K562 (cell line): Measurements from ENCODE around the gene IP6K3. TPM values are rescaled to one million over a fixed set of nuclear protein-coding genes. Genes with fewer than 3 reads are reported as not detected.
A peak's percentile ranks its signal among the peaks of the same experiment; 100 is the strongest.

ENCODE experiments used
- ATAC-seq: fragments of 200-7000 bp; cut with Tn5 transposase; 3 replicates; pipeline ENCODE4 v1.9.1; 2020; ENCODE audit warnings: moderate library complexity
- BruUV-seq: library from RNA; stranded (reverse); fragments of 400-500 nt; replicated peaks from 2 replicates; lab custom pipeline; 2021; lab: Mats Ljungman, UMichigan
- CTCF ChIA-PET: fragments of 300-600 bp; formaldehyde crosslinking; extraction: SDS; loops from one replicate; lab custom pipeline; 2021; ENCODE audit warnings: low intra/inter-chr PET ratio; lab: Yijun Ruan, JAX
- POLR2A ChIA-PET: fragments of 300-600, 350-650 bp; sonication (Branson Sonifier 250); formaldehyde crosslinking; extraction: SDS; loops from one replicate; lab custom pipeline; 2021; ENCODE audit warnings: antibody characterized with exemption, inconsistent platforms; lab: Yijun Ruan, JAX
- DNase-seq, 4 experiments: peaks; one replicate each; pipeline versions ENCODE4 v3.0.0 to v3.0.0-alpha.2; 2011 to 2018; ENCODE audit warnings: low spot score in 3 of 4, mixed read lengths in 3 of 4; ENCODE audit errors: extremely low read depth in 1 of 4
- FAIRE-seq: peaks from 2 replicates; lab custom pipeline; 2011; peaks lifted over from hg19 to GRCh38; lab: Jason Lieb, UNC
- H2AFZ ChIP-seq: 2 replicates; pipeline ENCODE4 v1.6.0; 2011; ENCODE audit warnings: low read depth, low read length, control low read depth, inconsistent platforms
- H3K27ac ChIP-seq: fragments of 200-600 bp; 3 replicates; pipeline ENCODE4 v1.8.0; 2011; ENCODE audit warnings: low read depth, mild to moderate bottlenecking, control low read depth, inconsistent platforms, low read length, moderate library complexity, mixed read lengths; ENCODE audit errors: extremely low read depth
- H3K27me3 ChIP-seq, 2 experiments: fragments of 300-600 bp in 1 of 2; 2 replicates in 1 of 2; 3 replicates in 1 of 2; pipeline versions ENCODE4 v1.6.0 to v1.8.0; 2011; ENCODE audit warnings: inconsistent platforms in 2 of 2, low read length in 2 of 2, mild to moderate bottlenecking in 1 of 2, mixed read lengths in 1 of 2, moderate library complexity in 1 of 2; ENCODE audit not compliant: control insufficient read depth in 2 of 2, insufficient read depth in 2 of 2
- H3K36me3 ChIP-seq: fragments of 300-600 bp; 3 replicates; pipeline ENCODE4 v1.8.0; 2011; ENCODE audit warnings: mild to moderate bottlenecking, low read length, inconsistent platforms; ENCODE audit not compliant: control insufficient read depth, insufficient read depth
- H3K4me1 ChIP-seq, 2 experiments: fragments of 200-600 bp in 1 of 2; replicated peaks in 1 of 2; 2 replicates in 1 of 2; 3 replicates in 1 of 2; pipeline versions ENCODE4 v1.5.1 to v1.8.0; 2011; ENCODE audit warnings: inconsistent platforms in 2 of 2, low read length in 2 of 2, mild to moderate bottlenecking in 1 of 2, mixed read lengths in 1 of 2, moderate library complexity in 1 of 2; ENCODE audit not compliant: control insufficient read depth in 2 of 2, insufficient read depth in 2 of 2
- H3K4me2 ChIP-seq: 2 replicates; pipeline ENCODE4 v1.6.1; 2011; ENCODE audit warnings: low read length, control low read depth, inconsistent platforms, mixed read lengths; ENCODE audit not compliant: insufficient read depth
- H3K4me3 ChIP-seq: fragments of 200-600 bp; sonication (generic), shearing (Covaris generic); 2 replicates; pipeline ENCODE4 v1.5.1; 2016; ENCODE audit warnings: control low read depth, inconsistent platforms
- H3K79me2 ChIP-seq: fragments of 200-600 bp; 3 replicates; pipeline ENCODE4 v1.8.0; 2011; ENCODE audit warnings: low read length, inconsistent platforms; ENCODE audit not compliant: control insufficient read depth, insufficient read depth
- H3K9ac ChIP-seq, 2 experiments: 2 replicates each; pipeline versions ENCODE4 v1.6.0 to v1.6.1; 2011; ENCODE audit warnings: low read depth in 2 of 2, low read length in 2 of 2, control low read depth in 1 of 2, inconsistent platforms in 1 of 2, mild to moderate bottlenecking in 1 of 2, mixed read lengths in 1 of 2; ENCODE audit not compliant: insufficient read depth in 1 of 2
- H3K9me1 ChIP-seq: one replicate; pipeline ENCODE4 v1.6.0; 2011; ENCODE audit warnings: inconsistent platforms, mild to moderate bottlenecking, low read length, moderate library complexity; ENCODE audit not compliant: control insufficient read depth, insufficient read depth
- H3K9me3 ChIP-seq: replicated peaks from 2 replicates; pipeline ENCODE4 v1.5.1; 2011; ENCODE audit warnings: low read depth, low read length, inconsistent platforms; ENCODE audit not compliant: control insufficient read depth, insufficient read depth
- H4K20me1 ChIP-seq: replicated peaks from 2 replicates; pipeline ENCODE4 v1.6.1; 2011; ENCODE audit warnings: low read length, inconsistent platforms, mixed read lengths; ENCODE audit not compliant: control insufficient read depth, insufficient read depth
- ESRRB ChIP-seq: fragments of 250-450 bp; sonication (Bioruptor Pico); IDR thresholded peaks from 2 replicates; pipeline ENCODE4 v1.5.0; 2020; ENCODE audit warnings: mild to moderate bottlenecking, moderate library complexity, borderline replicate concordance
- POLR2AphosphoS2 ChIP-seq: IDR thresholded peaks from 2 replicates; pipeline ENCODE4 v1.6.1; 2012; ENCODE audit warnings: low read length, improper control_type of control experiment
- RUNX1 ChIP-seq: sonication (generic); IDR thresholded peaks from 2 replicates; pipeline ENCODE4 v1.6.1; 2016; ENCODE audit warnings: antibody characterized with exemption, low read depth
- ZFP36 ChIP-seq: fragments of 150-350 bp; IDR thresholded peaks from 2 replicates; pipeline ENCODE4 v1.6.1; 2018; ENCODE audit warnings: low read length, low read depth; ENCODE audit not compliant: partially characterized antibody
- WGBS: fragments of 100-300 bp; shearing (Covaris generic); methylation state at CpG from one replicate; pipeline ENCODE4 v1.1.6; 2016; ENCODE audit warnings: low coverage, mixed read lengths; ENCODE audit not compliant: insufficient coverage; ENCODE audit errors: missing lambda C conversion rate; 5-methylcytosine and 5-hydroxymethylcytosine counted together
- in situ Hi-C: fragments of 300-500 bp; cut with MboI; formaldehyde crosslinking; loops from 4 replicates; pipeline ENCODE4 v1.15.0; 2018; ENCODE audit warnings: inconsistent platforms, mixed read lengths
- intact Hi-C: fragments of 100-400 bp; cut with micrococcal nuclease; formaldehyde crosslinking; loops from 2 replicates; pipeline ENCODE4 v1.14.2; 2022
- polyA plus RNA-seq, 8 experiments: library from polyadenylated mRNA; depleted of rRNA in 4 of 8; stranded (reverse) in 5 of 8; unstranded in 3 of 8; fragments of >200 nt; fragmentation: Nextera tagmentation in 2 of 8; fragmentation: Illumina TruSeq in 1 of 8; extraction: Ambion mirVana in 2 of 8; extraction: Trizol in 1 of 8; gene quantifications; 2 replicates each; pipeline versions ENCODE4 v1.2.1 to v1.2.3, GENCODE V29; 2011 to 2014; ENCODE audit warnings: inconsistent platforms in 1 of 8, missing spikeins in 1 of 8
- total RNA-seq, 7 experiments: library from RNA; depleted of rRNA in 6 of 7; stranded (reverse); fragments of >200 nt in 6 of 7; fragmentation: Illumina TruSeq in 2 of 7; extraction: Trizol in 2 of 7; gene quantifications; 2 replicates each; pipeline versions ENCODE4 v1.2.1 to v1.2.3, GENCODE V29; 2011 to 2021; ENCODE audit warnings: low replicate concordance in 1 of 7
- TF ChIP-seq, protein P1 (sequence below): fragments of 250-450 bp; sonication (Bioruptor Pico); IDR thresholded peaks from 2 replicates; pipeline ENCODE4 v1.8.0; 2022; ENCODE audit warnings: inconsistent platforms, mild to moderate bottlenecking, moderate library complexity, borderline replicate concordance

The IP6K3 gene
- total and polyA plus RNA-seq, 9 of the 15 experiments (the other 6 are each of a cell fraction or from before 2014, with no cell fraction given): not detected

GRCh38 chr6:33676416-33677142 lies 70.1 kb downstream of the IP6K3 start:
- Histone ChIP-seq H3K9me1 (no peaks in the 10 kb centered on the region), H3K9me3 (no peaks in the 10 kb centered on the region), H3K79me2 (no peaks in the 10 kb centered on the region), H3K27ac (no peak overlapping the region), H3K4me1 (peaks cover 0 to 4% of the 10 kb centered on the region in 2 experiments; a peak in 1 of 5 replicates), H4K20me1 (0 out of 2 replicates have a peak, but pooled peaks cover 3% of the 10 kb centered on the region), H3K27me3 (no peaks in the 10 kb centered on the region), H3K9ac (peak overlapping the region in 1 of 2 experiments; percentile 55; a peak in 2 of 4 replicates), H3K36me3 (peaks cover 93% of the 10 kb centered on the region; the same call in 2 of the 3 replicates), H2AFZ (no peak overlapping the region), H3K4me2 (no peak overlapping the region), H3K4me3 (no peak overlapping the region)
- in situ Hi-C loops: no loop called here
- ATAC-seq (no peak), DNase-seq (no peak), FAIRE-seq (no peak)
- CTCF ChIA-PET: no interaction called here
- intact Hi-C loops: no loop called here
- POLR2A ChIA-PET: no interaction called here
- TF ChIP-seq ESRRB (CRISPR knock-in tag): no peak
- no peak for TF ChIP-seq RUNX1
- TF ChIP-seq POLR2AphosphoS2: no peak
- TF ChIP-seq, protein P1, sequence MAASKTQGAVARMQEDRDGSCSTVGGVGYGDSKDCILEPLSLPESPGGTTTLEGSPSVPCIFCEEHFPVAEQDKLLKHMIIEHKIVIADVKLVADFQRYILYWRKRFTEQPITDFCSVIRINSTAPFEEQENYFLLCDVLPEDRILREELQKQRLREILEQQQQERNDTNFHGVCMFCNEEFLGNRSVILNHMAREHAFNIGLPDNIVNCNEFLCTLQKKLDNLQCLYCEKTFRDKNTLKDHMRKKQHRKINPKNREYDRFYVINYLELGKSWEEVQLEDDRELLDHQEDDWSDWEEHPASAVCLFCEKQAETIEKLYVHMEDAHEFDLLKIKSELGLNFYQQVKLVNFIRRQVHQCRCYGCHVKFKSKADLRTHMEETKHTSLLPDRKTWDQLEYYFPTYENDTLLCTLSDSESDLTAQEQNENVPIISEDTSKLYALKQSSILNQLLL: no peak
- TF ChIP-seq ZFP36: peak; percentile 79
- WGBS: 90% methylated on average over 15 of the region's 15 CpGs
- BruUV-seq: no TSS peak
